G401.6 (cell line): ENCODE measurements around the gene MARCHF11.
A peak's percentile ranks its signal among the peaks of the same experiment; 100 is the strongest.

ENCODE experiments used
- FAIRE-seq: peaks from 2 replicates; lab custom pipeline; 2012; peaks lifted over from hg19 to GRCh38; lab: Jason Lieb, UNC

Gene MARCHF11, protein sequence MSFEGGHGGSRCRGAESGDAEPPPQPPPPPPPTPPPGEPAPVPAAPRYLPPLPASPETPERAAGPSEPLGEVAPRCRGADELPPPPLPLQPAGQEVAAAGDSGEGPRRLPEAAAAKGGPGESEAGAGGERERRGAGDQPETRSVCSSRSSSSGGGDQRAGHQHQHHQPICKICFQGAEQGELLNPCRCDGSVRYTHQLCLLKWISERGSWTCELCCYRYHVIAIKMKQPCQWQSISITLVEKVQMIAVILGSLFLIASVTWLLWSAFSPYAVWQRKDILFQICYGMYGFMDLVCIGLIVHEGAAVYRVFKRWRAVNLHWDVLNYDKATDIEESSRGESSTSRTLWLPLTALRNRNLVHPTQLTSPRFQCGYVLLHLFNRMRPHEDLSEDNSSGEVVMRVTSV

DNA sequence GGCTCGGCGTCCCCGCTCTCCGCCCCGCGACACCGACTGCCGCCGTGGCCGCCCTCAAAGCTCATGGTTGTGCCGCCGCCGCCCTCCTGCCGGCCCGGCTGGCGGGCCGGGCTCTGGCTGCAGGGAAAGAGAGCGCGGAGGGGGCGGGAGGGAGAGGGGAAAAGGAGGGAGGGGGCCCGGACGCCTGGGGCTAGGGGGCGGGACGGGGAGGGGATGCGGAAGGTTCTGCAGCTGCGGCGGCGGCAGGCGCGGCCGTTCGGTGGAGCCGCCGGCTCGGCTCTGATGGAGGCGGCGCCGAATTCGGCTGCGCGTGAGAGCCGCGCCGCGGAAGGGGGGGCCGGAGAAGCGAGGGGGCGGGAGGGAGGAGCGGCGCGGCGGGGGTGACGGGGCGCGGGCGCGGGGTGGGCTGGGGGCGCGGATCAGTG is at the start of gene MARCHF11:
Gene MARCHF11, minus strand, starts transcription at position 281 of the 425 bp plus-strand sequence. Its CDS starts 216 bp downstream, at position 65.
- no peak for FAIRE-seq

DNA sequence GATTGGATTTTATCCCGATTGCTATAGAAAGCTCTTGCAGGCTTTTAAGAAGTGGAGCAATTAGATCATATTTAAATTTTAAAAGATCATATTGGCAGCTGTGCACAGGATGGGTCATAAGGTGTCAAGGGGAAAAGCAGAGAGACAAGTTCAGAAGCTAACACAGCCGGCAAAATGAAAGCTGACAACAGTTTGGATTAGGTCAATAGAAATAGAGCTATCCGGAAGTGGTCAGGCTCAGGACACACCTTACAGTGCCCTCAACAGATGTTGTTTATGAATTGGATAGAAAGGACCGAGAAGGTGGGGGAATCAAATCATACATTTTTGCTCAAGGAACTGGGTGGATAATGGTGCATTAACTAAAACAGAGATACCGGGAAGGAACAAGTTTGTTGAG is 46.3 kb upstream of the MARCHF11 start:
- no peak for FAIRE-seq

DNA sequence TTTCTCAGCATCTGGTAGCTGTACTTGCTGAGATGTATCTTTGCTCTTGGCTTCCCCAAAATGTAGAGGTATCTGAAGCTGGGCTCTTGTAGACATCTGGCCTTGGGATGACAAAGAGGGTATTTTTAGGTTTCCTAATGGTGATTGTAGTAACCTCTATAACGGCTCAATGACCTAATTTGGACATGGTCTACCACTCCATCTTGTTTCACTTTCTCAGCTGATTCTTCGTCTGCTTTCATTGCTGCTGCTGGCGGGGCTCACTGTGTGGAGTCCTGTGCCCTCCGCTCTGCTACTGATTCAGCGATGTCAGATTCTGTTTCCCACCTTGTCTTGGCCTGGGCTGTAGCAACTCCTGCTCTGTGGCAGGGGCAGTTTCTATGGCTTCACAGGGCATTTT is 12.7 kb upstream of the MARCHF11 start:
- no peak for FAIRE-seq

DNA sequence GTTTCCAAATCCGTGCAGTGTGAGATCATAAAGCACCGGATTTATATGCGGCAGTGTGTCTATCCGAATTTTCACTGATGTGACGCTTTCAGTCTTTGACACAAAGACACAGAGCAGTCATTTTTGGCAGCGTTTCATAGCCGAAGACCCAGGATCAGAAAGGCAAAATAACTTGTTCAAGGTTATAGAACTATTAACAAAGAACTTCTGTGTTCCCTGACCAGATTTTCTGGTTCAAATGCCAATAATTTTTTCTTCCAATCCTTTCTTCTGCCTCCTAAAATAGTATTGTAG is 1.1 kb upstream of the MARCHF11 start:
- no peak for FAIRE-seq

DNA sequence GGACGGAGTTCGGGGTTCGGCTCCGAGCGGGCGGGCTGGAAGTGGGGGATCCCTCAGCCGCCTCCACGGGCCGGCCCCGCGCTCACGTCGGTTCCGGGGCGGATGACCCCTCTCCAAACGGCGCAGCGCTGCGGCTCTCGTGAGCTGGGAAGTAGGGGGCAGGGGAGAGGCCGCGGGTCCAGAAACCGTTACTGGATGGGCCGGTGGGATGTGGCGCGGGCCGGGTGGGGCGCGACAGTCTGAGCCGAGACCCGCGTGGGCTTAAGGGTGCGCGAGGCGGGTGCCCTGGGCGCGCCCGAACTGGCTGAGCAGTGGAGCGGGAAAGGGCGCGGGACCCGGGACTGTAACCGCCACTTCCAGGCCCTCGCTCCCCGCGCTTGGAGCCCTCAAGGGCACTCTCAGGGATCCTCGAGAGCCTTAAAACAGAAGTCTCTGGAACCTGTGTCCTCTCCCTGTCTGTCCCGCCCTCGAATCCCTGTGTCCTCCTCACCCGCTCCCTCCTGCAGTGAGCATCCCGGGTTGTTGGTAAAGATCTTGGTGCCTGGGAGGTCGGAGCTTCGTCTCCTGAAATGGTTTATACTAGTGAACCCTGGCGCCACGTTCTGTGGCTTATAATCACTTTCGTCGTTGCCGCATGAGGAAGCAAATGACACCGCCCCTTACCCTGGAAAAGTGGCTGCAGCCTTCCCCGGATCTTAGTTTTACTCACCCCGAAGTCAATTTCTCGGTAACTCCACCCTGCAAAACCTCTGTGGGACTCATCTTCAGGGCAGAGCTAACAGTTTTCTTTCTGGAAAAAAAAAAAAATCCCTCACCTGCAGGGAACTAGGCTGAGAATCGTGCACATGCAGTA is 571 bp upstream of the MARCHF11 start:
- no peak for FAIRE-seq

DNA sequence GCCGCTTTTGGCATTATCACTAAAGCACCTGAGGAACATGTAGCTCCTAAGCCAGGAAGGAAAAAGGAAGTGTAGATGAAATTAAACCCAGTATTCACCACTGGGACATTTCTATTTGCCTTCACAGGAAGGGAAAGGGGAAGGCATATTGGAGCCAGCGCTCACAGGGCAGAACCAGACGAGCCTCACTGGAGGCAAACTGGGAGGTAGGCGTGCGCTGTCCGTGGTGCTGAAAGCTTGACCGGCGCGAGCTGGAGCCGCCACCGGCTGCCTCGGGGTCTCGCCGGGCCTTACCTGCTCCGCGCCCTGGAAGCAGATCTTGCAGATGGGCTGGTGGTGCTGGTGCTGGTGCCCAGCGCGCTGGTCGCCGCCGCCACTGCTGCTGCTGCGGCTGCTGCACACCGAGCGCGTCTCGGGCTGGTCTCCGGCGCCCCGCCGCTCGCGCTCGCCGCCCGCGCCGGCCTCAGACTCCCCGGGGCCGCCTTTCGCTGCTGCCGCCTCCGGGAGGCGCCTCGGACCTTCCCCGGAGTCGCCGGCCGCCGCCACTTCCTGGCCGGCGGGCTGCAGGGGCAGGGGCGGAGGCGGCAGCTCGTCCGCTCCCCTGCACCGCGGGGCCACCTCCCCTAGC is 732 bp downstream of the MARCHF11 start:
- no peak for FAIRE-seq

DNA sequence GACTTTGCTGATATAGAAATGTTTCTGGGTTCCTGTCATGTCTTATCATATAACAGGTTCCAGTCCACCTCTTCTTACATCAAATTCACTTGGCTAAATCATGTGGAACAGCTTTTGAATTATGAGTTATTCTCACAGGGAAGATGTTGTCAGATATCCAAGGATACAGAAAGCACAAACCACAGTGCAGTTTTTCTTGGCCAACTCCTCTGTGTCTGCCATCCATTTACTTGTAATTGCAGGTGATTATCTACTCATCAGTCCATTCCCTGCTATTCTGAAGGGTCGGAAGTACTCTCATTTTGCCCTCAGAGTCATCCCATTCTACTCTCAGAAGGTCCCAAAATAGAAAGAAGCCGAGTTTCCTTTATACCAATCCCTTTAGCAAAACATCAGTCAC is 10.0 kb downstream of the MARCHF11 start:
- no peak for FAIRE-seq

DNA sequence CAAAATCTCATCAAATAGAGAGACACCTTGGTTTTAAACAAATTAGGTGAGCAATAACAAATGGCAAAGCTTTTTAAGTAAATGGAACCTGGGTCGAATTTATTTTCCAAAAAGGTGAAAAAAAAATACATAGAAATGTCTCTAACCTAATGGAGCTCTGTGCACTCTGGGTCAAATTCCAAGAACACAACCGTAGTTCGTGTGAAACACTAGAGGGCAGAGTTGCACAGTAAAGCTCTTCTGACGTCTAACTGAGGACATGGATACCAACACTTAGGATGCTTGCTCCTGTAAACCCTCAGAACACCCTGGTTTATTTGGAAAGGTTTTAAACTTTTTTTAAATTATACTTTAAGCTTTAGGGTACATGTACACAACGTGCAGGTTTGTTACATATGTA is 18.9 kb downstream of the MARCHF11 start:
- FAIRE-seq = peak; percentile 8

DNA sequence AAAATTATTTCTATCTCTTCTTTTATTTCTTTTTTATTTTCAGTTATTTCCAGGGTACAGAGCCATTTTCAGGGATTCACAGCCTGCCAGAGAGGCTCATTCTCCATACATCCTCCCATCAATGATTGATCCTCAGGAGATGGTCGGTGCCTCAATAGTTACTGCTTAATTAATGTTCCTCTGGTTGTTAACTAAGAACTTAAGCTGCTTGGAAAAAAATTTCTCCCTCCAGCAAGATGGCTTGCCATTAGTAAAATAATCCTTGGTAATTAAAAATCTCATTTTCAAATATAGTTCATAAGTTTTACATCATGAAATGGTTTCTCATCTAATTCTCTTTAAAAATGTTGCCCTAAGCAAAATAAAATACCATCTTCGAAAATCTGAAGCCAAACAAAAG is 20.0 kb downstream of the MARCHF11 start:
- FAIRE-seq = no peak

DNA sequence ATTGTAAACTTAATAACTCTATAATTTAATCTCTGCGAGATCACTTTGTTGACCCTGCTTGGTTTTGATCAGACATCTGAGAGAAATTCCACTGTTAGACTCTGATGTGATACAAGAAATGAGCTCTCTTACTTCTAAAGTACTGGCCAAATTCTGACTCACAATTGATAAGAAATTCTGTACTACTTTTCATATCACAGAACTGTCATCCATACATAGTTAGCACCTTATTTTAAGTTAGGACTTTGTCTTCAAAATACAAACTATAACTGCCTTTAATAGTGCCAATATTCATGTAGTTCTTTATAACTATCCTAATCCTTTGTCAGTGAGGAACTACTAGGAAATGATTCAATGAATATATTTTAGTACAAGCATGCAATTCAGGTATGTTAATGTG is 23.4 kb downstream of the MARCHF11 start:
- FAIRE-seq = no peak

DNA sequence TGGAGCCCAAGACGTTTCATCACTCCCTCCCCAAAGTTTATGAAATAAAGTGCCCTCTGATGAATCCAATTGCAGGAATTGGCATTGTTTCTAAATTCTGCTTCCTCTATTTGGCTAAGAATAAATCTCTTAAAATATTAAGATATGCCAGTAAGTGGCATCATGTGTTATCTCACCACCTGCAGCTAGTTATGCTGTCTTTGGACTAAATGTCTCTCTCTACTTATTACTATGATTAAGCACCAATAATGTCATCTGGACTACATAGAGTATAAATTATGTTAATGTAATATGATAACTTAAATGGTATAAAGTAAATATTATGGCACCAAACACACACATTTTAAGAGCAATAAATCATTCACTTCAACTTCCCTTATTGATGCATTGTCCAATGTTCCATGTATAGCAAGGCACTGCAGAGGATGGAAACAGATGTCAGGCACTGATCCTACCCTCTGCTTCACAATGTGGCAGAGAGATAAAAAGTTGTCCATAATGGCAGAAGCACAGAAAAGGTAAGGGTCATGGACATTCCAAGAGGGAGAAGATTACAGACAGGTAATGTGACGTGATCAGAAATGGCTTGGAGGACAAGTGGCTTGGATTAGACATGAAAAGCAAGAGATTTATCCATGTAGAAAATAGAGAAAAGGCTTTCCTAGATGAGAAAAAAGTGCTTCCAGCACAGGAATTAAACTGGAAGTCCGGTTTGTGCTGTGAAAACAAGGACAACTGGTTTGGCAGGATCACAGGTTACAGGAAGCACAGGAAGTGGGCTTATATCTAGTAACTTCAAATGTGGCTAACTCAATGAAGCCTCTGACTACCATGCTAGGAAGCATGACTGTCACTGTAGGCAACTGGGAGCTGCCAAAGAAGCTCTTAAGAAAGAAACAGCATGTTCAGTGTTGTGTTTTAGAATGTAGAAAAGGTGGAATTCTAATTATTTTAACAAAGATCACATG is 26.7 kb downstream of the MARCHF11 start:
- FAIRE-seq = no peak

DNA sequence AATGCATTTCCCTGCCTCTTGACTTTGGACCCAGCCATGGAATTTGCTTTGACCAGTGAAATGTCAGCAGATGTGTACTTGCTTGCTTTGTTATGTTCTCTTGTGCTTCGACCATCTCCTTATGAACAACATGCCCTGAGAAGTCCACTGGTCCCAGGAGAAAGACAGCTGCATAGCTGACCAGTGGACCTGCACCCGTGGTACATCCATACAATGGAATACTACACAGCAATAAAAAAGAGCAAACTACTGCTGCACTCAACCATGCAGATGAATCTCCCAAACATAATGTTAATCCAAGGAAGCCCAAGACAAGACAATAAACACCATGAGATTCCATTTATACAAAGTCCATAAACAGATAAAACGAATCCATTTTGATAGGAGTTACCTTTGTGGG is 30.0 kb downstream of the MARCHF11 start:
- FAIRE-seq = no peak

DNA sequence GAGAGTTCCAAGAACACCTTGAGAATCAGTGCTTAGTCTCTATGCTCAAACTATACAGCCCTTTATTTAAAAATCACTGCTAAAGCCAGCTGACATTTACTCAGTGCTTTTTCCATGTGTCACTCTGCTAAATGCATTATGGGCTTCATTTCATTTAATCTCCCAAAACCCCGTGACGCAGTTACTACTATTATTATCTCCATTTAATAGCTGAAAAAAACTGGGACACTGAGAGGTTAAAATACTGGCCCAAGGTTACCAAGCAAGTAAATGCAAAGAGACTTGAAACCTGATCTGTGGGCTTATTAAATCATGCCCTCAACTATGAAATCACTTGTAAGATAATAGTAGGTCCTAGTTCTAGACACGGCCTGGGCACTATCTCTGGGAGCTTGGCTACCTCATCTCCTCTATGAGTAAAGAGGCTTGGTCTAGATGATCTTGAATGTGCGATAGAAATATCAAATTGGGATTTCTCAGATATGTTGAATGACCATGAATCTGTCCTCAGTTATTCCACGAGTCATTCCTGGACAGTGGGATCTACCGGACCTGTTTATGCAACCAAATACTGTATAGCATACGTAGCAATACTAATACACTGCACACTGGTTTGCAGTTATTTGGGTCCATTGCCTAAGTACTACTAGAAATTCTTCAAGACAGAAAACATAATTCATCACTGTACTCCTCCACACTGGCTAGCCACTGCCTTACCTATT is 32.3 kb downstream of the MARCHF11 start:
- FAIRE-seq = no peak

DNA sequence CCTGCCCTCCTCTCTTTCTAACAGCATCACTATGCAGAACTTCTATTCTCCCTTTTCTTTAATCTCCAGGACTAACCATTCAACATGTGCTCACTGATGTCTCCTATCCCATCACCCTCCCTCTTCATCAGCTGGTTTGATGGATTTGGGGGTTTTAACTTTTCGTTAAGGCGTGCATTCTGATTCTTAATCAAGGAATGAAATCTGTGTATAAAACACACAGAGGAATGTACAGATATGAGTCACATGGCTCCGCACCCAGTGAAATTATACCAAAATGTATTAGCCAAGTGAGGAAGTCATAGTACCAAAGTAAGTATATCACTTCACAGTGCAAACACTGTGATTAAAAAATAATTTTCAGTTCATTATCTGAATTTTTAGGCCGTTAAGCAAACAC is 35.2 kb downstream of the MARCHF11 start:
- FAIRE-seq = no peak

DNA sequence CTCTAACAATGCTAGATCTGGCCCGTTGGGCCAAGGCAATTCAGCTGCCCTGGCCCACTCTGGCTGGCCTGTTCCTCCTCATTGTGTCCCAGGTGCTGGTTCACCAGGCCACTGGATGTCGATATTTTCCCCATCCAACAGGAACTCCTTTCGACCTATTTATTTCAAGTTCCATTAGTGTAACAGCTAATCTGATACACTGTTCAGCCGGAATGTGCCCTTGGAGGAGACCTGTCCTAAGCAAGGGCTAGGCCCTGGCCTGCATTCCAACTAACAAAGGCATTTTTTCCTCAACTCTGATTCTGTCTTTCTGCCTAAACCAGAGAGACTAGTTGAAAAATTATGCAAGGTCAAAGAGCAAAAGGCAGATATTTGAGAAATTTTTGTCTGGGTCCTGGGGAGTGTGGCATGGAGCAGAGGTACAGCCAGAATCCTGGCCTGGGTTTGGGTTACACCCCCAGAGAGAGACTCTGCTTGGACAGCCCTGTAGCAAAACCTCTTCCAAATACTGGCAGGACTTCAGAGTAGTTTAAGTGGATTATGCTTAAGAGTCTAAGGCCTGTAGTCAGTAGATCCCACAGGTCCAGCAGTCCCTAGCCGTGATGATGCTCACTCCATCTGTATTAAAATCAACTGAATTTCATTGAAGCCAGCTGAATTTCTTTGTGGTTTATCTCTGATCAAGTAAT is 36.1 kb downstream of the MARCHF11 start:
- FAIRE-seq = no peak

DNA sequence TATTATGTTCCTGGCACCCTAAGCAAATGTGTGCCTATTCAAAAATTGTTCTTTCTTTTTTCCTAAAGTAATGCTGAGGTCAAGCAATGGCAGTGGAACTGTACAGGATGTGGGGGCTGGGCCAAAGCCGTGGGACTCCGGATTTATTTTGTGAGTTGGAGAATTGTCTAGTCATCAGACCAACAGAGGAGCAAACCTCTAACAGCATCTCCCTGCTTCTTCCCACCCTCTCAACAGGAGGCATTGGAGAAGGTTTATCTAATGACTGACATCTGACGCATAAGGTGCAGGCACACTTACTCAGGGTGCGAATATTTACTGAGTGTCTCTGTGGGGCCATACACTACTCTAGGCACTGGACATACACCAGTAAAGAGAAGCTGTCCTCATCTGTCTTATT is 38.6 kb downstream of the MARCHF11 start:
- FAIRE-seq = no peak

DNA sequence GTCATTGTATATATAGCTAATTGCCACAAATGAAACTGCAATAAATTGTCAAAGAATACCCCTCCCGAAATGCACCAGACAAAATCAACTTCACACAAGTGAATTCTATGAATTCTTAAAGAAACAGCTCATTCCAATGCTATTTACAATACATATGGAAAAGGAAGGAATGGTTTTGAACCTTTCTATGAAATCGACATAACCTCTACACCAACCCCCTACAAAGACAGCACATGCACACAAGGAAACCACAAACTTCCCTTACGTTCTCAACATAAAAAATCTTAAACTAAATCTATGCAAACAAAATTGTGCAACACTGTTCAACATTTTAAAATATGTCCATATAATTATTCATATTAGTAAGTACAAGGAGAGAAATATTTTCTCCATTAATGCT is 39.2 kb downstream of the MARCHF11 start:
- FAIRE-seq = no peak

DNA sequence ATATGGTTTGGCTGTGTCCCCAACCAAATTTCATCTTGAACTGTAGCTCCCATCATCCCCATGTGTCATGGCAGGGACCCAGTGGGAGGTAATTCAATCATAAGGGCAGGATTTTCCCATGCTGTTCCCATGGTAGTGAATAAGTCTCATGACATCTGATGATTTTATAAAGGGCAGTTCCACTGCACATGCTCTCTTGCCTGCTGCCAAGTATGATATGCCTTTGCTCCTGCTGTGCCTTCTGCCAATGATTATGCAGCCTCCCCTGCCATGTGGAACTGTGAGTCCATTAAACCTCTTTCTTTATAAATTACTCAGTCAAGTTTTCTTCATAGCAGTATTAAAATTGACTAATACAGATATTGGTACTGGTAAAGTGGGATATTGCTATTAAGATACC is 42.4 kb downstream of the MARCHF11 start:
- no peak for FAIRE-seq

DNA sequence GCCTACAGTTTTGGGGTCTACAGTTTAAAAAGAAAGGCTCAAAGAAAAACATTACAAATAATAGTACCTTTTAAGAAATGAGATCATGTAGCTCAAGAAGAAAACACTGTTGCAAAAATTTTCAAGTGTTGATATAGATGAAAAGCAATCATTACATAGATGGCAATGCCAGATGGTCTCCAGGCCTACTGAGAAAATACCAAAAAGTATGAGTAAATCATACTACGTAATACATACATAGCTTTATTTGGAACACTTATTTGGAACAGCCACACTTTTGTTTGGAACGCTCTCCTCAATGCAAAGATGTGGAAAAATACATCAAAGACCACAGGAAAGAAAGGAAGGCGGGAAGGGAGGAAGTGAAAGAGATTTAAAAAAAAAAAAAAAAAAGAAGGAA is 44.1 kb downstream of the MARCHF11 start:
- FAIRE-seq = no peak

DNA sequence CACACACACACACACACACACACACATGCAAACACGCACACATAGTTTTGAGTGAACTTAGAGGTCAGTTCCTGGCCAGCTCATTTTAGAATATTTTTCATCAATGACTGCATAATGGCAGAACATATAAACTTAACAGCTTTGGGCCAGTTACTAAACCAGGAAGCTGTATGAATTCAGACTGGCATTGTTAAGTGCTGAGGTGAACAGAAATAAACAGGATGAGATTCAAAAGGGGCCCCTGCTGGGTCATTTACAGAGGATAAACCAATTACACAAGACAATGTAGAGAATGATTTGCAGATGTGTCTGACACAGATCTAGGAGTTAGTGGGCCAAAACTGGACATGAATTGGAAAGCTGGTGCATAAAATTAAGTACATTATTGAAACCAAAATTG is 44.6 kb downstream of the MARCHF11 start:
- no peak for FAIRE-seq

DNA sequence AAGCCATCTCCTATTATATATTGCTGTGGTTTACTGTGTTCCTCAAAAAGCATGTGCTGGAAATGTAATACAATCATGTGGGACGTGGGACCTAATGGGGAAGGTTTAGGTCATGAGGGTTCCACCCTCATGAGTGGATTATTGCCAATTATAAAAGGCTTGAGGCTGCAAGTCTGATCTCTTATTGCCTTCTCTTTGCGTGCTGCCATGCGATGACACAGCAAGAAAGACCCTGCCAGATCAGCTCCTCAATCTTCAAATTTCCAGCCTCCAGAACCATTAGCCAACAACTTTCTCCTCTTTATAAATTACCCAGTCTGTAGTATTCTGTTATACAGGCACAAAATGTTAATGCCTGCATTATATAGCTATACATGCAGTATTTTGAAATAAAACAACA is 45.4 kb downstream of the MARCHF11 start:
- FAIRE-seq = no peak
